SK-N-SH (cell line): ENCODE results near the gene RPIA. TPM values are rescaled to one million over a fixed set of nuclear protein-coding genes. Genes with fewer than 3 reads are reported as not detected.

Experiments
- CTCF ChIA-PET: fragments of 300-600, 350-600 bp; formaldehyde crosslinking; extraction: SDS; loops from one replicate; lab custom pipeline; 2021; lab: Yijun Ruan, JAX
- POLR2A ChIA-PET: fragments of 350-600 bp; sonication (Branson Sonifier 250); formaldehyde crosslinking; extraction: SDS; loops from one replicate; lab custom pipeline; 2020; ENCODE audit warnings: antibody characterized with exemption, inconsistent platforms; lab: Yijun Ruan, JAX
- DNase-seq: peaks from one replicate; pipeline ENCODE4 v3.0.0; 2012
- H2AFZ ChIP-seq: fragments of 200-600 bp; sonication (generic); 2 replicates; pipeline ENCODE4 v1.8.1; 2016; ENCODE audit warnings: antibody characterized with exemption, mild to moderate bottlenecking, low read depth
- H3F3A ChIP-seq: fragments of 200-600 bp; sonication (generic); replicated peaks from 2 replicates; pipeline ENCODE3; 2016; ENCODE audit warnings: antibody characterized with exemption, mild to moderate bottlenecking; ENCODE audit not compliant: insufficient read depth
- H3K27ac ChIP-seq, 2 experiments: fragments of 200-500 bp in 1 of 2; fragments of 200-600 bp in 1 of 2; sonication (Bioruptor generic) in 1 of 2; sonication (generic), shearing (Covaris generic) in 1 of 2; 2 replicates each; pipeline versions ENCODE4 v1.5.1 to v1.6.1; 2014 to 2016; ENCODE audit warnings: low read depth in 2 of 2, inconsistent platforms in 1 of 2, low read length in 1 of 2, mild to moderate bottlenecking in 1 of 2, mixed read lengths in 1 of 2
- H3K27me3 ChIP-seq: fragments of 200-600 bp; sonication (generic), shearing (Covaris generic); 2 replicates; pipeline ENCODE4 v1.6.1; 2016; ENCODE audit warnings: mixed run types; ENCODE audit not compliant: insufficient read depth
- H3K36me3 ChIP-seq, 2 experiments: fragments of 200-500 bp in 1 of 2; fragments of 200-600 bp in 1 of 2; sonication (Bioruptor generic) in 1 of 2; sonication (generic) in 1 of 2; replicated peaks in 1 of 2; 2 replicates each; pipeline versions ENCODE3 to v1.5.1; 2014 to 2016; ENCODE audit warnings: low read length in 1 of 2, mild to moderate bottlenecking in 1 of 2; ENCODE audit not compliant: insufficient read depth in 2 of 2, control insufficient read depth in 1 of 2
- H3K4me1 ChIP-seq, 2 experiments: fragments of 200-500 bp in 1 of 2; fragments of 200-600 bp in 1 of 2; sonication (Bioruptor generic) in 1 of 2; sonication (generic), shearing (Covaris generic) in 1 of 2; 2 replicates each; pipeline versions ENCODE4 v1.5.1 to v1.6.1; 2014 to 2016; ENCODE audit warnings: low read depth in 1 of 2, low read length in 1 of 2, mixed run types in 1 of 2; ENCODE audit not compliant: insufficient read depth in 2 of 2, control insufficient read depth in 1 of 2
- H3K4me2 ChIP-seq: fragments of 200-600 bp; sonication (generic), shearing (Covaris generic); 2 replicates; pipeline ENCODE4 v1.6.1; 2017; ENCODE audit warnings: mixed run types
- H3K4me3 ChIP-seq, 2 experiments: fragments of 200-500 bp in 1 of 2; fragments of 200-600 bp in 1 of 2; sonication (Bioruptor generic) in 1 of 2; sonication (generic), shearing (Covaris generic) in 1 of 2; 2 replicates each; pipeline versions ENCODE4 v1.5.1 to v1.8.1; 2014 to 2016; ENCODE audit warnings: low read depth in 2 of 2, inconsistent platforms in 1 of 2, low read length in 1 of 2, mild to moderate bottlenecking in 1 of 2, mixed read lengths in 1 of 2, moderate library complexity in 1 of 2
- H3K79me2 ChIP-seq: fragments of 200-600 bp; sonication (generic); 2 replicates; pipeline ENCODE4 v1.8.1; 2017; ENCODE audit warnings: mild to moderate bottlenecking; ENCODE audit not compliant: insufficient read depth
- H3K9ac ChIP-seq: fragments of 200-600 bp; sonication (generic); 2 replicates; pipeline ENCODE4 v1.6.1; 2017; ENCODE audit warnings: mixed run types
- H3K9me2 ChIP-seq: fragments of 200-600 bp; sonication (generic); 2 replicates; pipeline ENCODE4 v1.6.1; 2017; ENCODE audit warnings: mixed run types
- H3K9me3 ChIP-seq: fragments of 200-600 bp; sonication (generic); 2 replicates; pipeline ENCODE4 v1.6.1; 2017; ENCODE audit warnings: mixed run types, mild to moderate bottlenecking, moderate library complexity
- H4K20me1 ChIP-seq: fragments of 200-600 bp; sonication (generic); 2 replicates; pipeline ENCODE4 v1.6.1; 2017; ENCODE audit warnings: mild to moderate bottlenecking, mixed run types; ENCODE audit not compliant: insufficient read depth
- FOXJ3 ChIP-seq: sonication (generic); formaldehyde crosslinking; IDR thresholded peaks from 2 replicates; pipeline ENCODE4 v1.5.1; 2020; ENCODE audit warnings: mild to moderate bottlenecking, missing genetic modification reagents
- FOXM1 ChIP-seq: IDR thresholded peaks from 2 replicates; pipeline ENCODE4 v1.4.0; 2012; ENCODE audit warnings: low read depth, mild to moderate bottlenecking
- GABPA ChIP-seq: IDR thresholded peaks from 2 replicates; pipeline ENCODE4 v1.4.0; 2012; ENCODE audit warnings: low read depth, mild to moderate bottlenecking
- GATA2 ChIP-seq: sonication (generic); formaldehyde crosslinking; IDR thresholded peaks from 2 replicates; pipeline ENCODE4 v1.5.0; 2020; ENCODE audit warnings: mild to moderate bottlenecking, missing genetic modification reagents
- IRF3 ChIP-seq: fragments of 150-350 bp; IDR thresholded peaks from 2 replicates; pipeline ENCODE4 v1.6.1; 2016; ENCODE audit warnings: mild to moderate bottlenecking, low read depth, low read length
- JUND ChIP-seq: IDR thresholded peaks from 2 replicates; pipeline ENCODE4 v1.4.0; 2012
- NFIC ChIP-seq: IDR thresholded peaks from 2 replicates; pipeline ENCODE4 v1.4.0; 2012; ENCODE audit warnings: borderline replicate concordance
- RCOR1 ChIP-seq: fragments of 150-350 bp; IDR thresholded peaks from 2 replicates; pipeline ENCODE4 v1.6.1; 2017; ENCODE audit warnings: antibody characterized with exemption, low read length
- REST ChIP-seq: IDR thresholded peaks from 2 replicates; pipeline ENCODE4 v1.6.1; 2012; ENCODE audit warnings: mild to moderate bottlenecking, low read depth, low read length, moderate library complexity
- RFX5 ChIP-seq: IDR thresholded peaks from 2 replicates; pipeline ENCODE4 v1.6.1; 2012; ENCODE audit warnings: mild to moderate bottlenecking, improper control_type of control experiment, low read length
- RXRA ChIP-seq: IDR thresholded peaks from 2 replicates; pipeline ENCODE4 v1.4.0; 2012; ENCODE audit warnings: low read depth, mild to moderate bottlenecking, borderline replicate concordance
- SIN3A ChIP-seq: IDR thresholded peaks from 2 replicates; pipeline ENCODE4 v1.6.1; 2012; ENCODE audit warnings: low read depth, mild to moderate bottlenecking, low read length, moderate library complexity, borderline replicate concordance
- SMC3 ChIP-seq: IDR thresholded peaks from 2 replicates; pipeline ENCODE4 v1.6.1; 2012; ENCODE audit warnings: low read depth, low read length, improper control_type of control experiment
- TAF1 ChIP-seq: IDR thresholded peaks from 2 replicates; pipeline ENCODE4 v1.6.1; 2012; ENCODE audit warnings: low read depth, mild to moderate bottlenecking, low read length, moderate library complexity, borderline replicate concordance
- TCF12 ChIP-seq: IDR thresholded peaks from 2 replicates; pipeline ENCODE4 v1.4.0; 2012
- WGBS: methylation state at CpG from one replicate; pipeline ENCODE4 v1.1.6; 2017; ENCODE audit warnings: low lambda C conversion rate; 5-methylcytosine and 5-hydroxymethylcytosine counted together
- polyA plus RNA-seq, 3 experiments: library from polyadenylated mRNA; depleted of rRNA; stranded (reverse); fragments of >200 nt; gene quantifications; 2 replicates each; pipeline ENCODE4 v1.2.3, GENCODE V29; 2012

The RPIA gene
- polyA plus RNA-seq, 1 of the 3 experiments (the other 2 are of a cell fraction): 17.4 TPM

DNA sequence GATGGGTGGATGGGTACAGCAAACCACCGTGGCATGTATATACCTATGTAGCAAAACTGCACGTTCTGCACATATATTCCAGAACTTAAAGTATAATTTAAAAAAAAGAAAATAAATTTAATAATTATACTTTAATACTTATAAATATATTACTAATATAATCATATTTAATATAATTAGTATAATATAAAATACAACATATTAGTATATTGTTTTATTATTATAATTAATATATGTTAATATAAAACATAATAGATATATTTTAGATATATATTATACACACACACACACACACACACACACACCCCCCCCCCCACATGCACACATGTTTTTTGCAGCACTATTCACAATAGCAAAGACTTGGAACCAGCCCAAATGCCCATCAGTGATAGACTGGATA is 29.8 kb downstream of the RPIA start:
- no peaks in the 10 kb centered on the region for H3K36me3 ChIP-seq
- DNase-seq: no peak
- ChIA-PET CTCF (interaction anchor here (1.1 kb wide), 1 partner anchor 18 kb away, joined by 3 read pairs; no protein-coding TSS in a partner anchor), POLR2A (no interaction called here)
- no peak for TF ChIP-seq RFX5
- no peak for TF ChIP-seq SMC3
- TF ChIP-seq RCOR1: no peak
- TF ChIP-seq FOXM1: no peak
- TF ChIP-seq REST: no peak
- TF ChIP-seq IRF3: no peak
- TF ChIP-seq SIN3A: no peak
- no peak for TF ChIP-seq NFIC
- no peak for TF ChIP-seq TAF1
- TF ChIP-seq RXRA: no peak
- no peak for TF ChIP-seq JUND
- no peak for TF ChIP-seq GABPA
- no peak for TF ChIP-seq TCF12
- H3F3A ChIP-seq: no peaks in the 10 kb centered on the region
- no peak overlapping the region for H3K4me2 ChIP-seq
- H3K9me2 ChIP-seq: no peaks in the 10 kb centered on the region
- no peak overlapping the region for H3K9ac ChIP-seq
- no peaks in the 10 kb centered on the region for H4K20me1 ChIP-seq
- WGBS: 96% methylated on average over 2 of the region's 2 CpGs
- no peak overlapping the region for H2AFZ ChIP-seq
- H3K4me1 ChIP-seq: no peaks in the 10 kb centered on the region
- H3K27me3 ChIP-seq: no peaks in the 10 kb centered on the region
- H3K79me2 ChIP-seq: peaks cover 6% of the 10 kb centered on the region; the same call in 1 of the 2 replicates
- no peak overlapping the region for H3K4me3 ChIP-seq
- no peaks in the 10 kb centered on the region for H3K9me3 ChIP-seq
- no peak overlapping the region for H3K27ac ChIP-seq

GRCh38 chr2:88724643-88725332 is 33.3 kb downstream of the RPIA start:
- H3K9me2 ChIP-seq: no peaks in the 10 kb centered on the region
- H3K36me3 ChIP-seq: no peaks in the 10 kb centered on the region
- no peak overlapping the region for H3K4me3 ChIP-seq
- H3K79me2 ChIP-seq: peaks cover 3% of the 10 kb centered on the region; the same call in 1 of the 2 replicates
- H2AFZ ChIP-seq: no peak overlapping the region
- ChIA-PET POLR2A (no interaction called here), CTCF (interaction anchor here (1.0 to 1.5 kb wide), 2 partner anchors 11 to 16 kb away, joined by 3 to 4 read pairs; no protein-coding TSS in a partner anchor)
- H3K4me2 ChIP-seq: no peak overlapping the region
- no peaks in the 10 kb centered on the region for H3K4me1 ChIP-seq
- H3K27ac ChIP-seq: no peak overlapping the region
- no peaks in the 10 kb centered on the region for H3K27me3 ChIP-seq
- no peaks in the 10 kb centered on the region for H3K9me3 ChIP-seq
- TF ChIP-seq RCOR1 (no peak), IRF3 (no peak), GABPA (no peak), GATA2 (CRISPR knock-in tag) (no peak), FOXJ3 (no peak), SMC3 (no peak)
- WGBS: 79% methylated on average over 4 of the region's 4 CpGs
- no peaks in the 10 kb centered on the region for H3F3A ChIP-seq
- DNase-seq: no peak
- no peak overlapping the region for H3K9ac ChIP-seq
- H4K20me1 ChIP-seq: no peaks in the 10 kb centered on the region
